K562 (cell line): ENCODE data around the gene TYRO3. TPM values are rescaled to one million over a fixed set of nuclear protein-coding genes. Genes with fewer than 3 reads are reported as not detected.
A peak's percentile ranks its signal among the peaks of the same experiment; 100 is the strongest.

Experiments used
- ATF1 ChIP-seq, 2 experiments: fragments of 450-650 bp in 1 of 2; IDR thresholded peaks; 2 replicates each; pipeline ENCODE4 v1.6.1; 2016; ENCODE audit warnings: missing compliant biosample characterization in 1 of 2, missing genetic modification characterization in 1 of 2
- CEBPB ChIP-seq: fragments of 450-650 bp; IDR thresholded peaks from 2 replicates; pipeline ENCODE4 v1.6.1; 2016; ENCODE audit warnings: missing genetic modification characterization, missing compliant biosample characterization
- EGR1 ChIP-seq: fragments of 450-650 bp; conservative IDR thresholded peaks from 2 replicates; pipeline ENCODE4 v1.6.1; 2017; ENCODE audit warnings: mild to moderate bottlenecking
- ELF1 ChIP-seq: fragments of 200-800 bp; sonication (Bioruptor generic); IDR thresholded peaks from 2 replicates; pipeline ENCODE4 v1.6.1; 2016; ENCODE audit warnings: missing genetic modification characterization, missing compliant biosample characterization
- FOXK2 ChIP-seq, 2 experiments: fragments of 450-650 bp; IDR thresholded peaks in 1 of 2; conservative IDR thresholded peaks in 1 of 2; 2 replicates each; pipeline ENCODE4 v1.6.1; 2016; ENCODE audit warnings: low read depth in 2 of 2, mild to moderate bottlenecking in 1 of 2
- HCFC1 ChIP-seq: IDR thresholded peaks from 2 replicates; pipeline ENCODE4 v1.6.1; 2012; ENCODE audit warnings: low read depth, low read length, improper control_type of control experiment
- HOXB6 ChIP-seq: fragments of 250-450 bp; sonication (Bioruptor Pico); IDR thresholded peaks from 2 replicates; pipeline ENCODE4 v1.5.1; 2022; ENCODE audit warnings: mild to moderate bottlenecking, borderline replicate concordance
- MYBL2 ChIP-seq, 2 experiments: fragments of 450-650 bp in 1 of 2; sonication (generic) in 1 of 2; formaldehyde crosslinking in 1 of 2; IDR thresholded peaks; 2 replicates each; pipeline versions ENCODE4 v1.6.1 to v1.8.1; 2017 to 2022; ENCODE audit warnings: borderline replicate concordance in 1 of 2, inconsistent platforms in 1 of 2, low read depth in 1 of 2, mild to moderate bottlenecking in 1 of 2, missing genetic modification reagents in 1 of 2, moderate library complexity in 1 of 2
- NCOA2 ChIP-seq, 2 experiments: fragments of 450-650 bp; IDR thresholded peaks; 2 replicates each; pipeline ENCODE4 v1.6.1; 2018; ENCODE audit warnings: mild to moderate bottlenecking in 2 of 2, moderate library complexity in 1 of 2; ENCODE audit not compliant: partially characterized antibody in 2 of 2
- NFYB ChIP-seq: IDR thresholded peaks from 2 replicates; pipeline ENCODE4 v1.6.1; 2011; ENCODE audit warnings: mild to moderate bottlenecking, moderate library complexity; ENCODE audit not compliant: insufficient read length; ENCODE audit errors: extremely low read depth
- PHB ChIP-seq: fragments of 250-450 bp; sonication (Bioruptor Pico); IDR thresholded peaks from 2 replicates; pipeline ENCODE4 v1.5.0; 2021
- PYGO2 ChIP-seq: fragments of 450-650 bp; IDR thresholded peaks from 2 replicates; pipeline ENCODE4 v1.6.1; 2016; ENCODE audit warnings: mild to moderate bottlenecking, missing genetic modification characterization, moderate library complexity, missing compliant biosample characterization
- RAD51 ChIP-seq: fragments of 450-650 bp; IDR thresholded peaks from 2 replicates; pipeline ENCODE4 v1.7.1; 2016; ENCODE audit warnings: low read depth, mild to moderate bottlenecking, borderline replicate concordance
- RCOR1 ChIP-seq, 2 experiments: IDR thresholded peaks; 2 replicates each; pipeline ENCODE4 v1.6.1; 2012; ENCODE audit warnings: low read depth in 2 of 2, low read length in 2 of 2, borderline replicate concordance in 1 of 2, improper control_type of control experiment in 1 of 2
- TAF7 ChIP-seq: fragments of 450-650 bp; IDR thresholded peaks from 2 replicates; pipeline ENCODE4 v1.6.1; 2016; ENCODE audit warnings: missing genetic modification characterization, missing compliant biosample characterization
- VEZF1 ChIP-seq: fragments of 200-800 bp; sonication (Bioruptor generic); IDR thresholded peaks from 2 replicates; pipeline ENCODE4 v1.6.1; 2017; ENCODE audit warnings: missing genetic modification characterization, missing compliant biosample characterization
- ZNF184 ChIP-seq: sonication (generic); formaldehyde crosslinking; IDR thresholded peaks from 2 replicates; pipeline ENCODE4 v1.5.0; 2020; ENCODE audit warnings: missing genetic modification reagents
- ZNF668 ChIP-seq: fragments of 250-450 bp; sonication (Bioruptor Pico); IDR thresholded peaks from 2 replicates; pipeline ENCODE4 v1.8.0; 2022; ENCODE audit warnings: mild to moderate bottlenecking, inconsistent platforms
- ZNF77 ChIP-seq: fragments of 250-450 bp; sonication (Bioruptor Pico); IDR thresholded peaks from 2 replicates; pipeline ENCODE4 v1.5.0; 2020
- polyA plus RNA-seq, 8 experiments: library from polyadenylated mRNA; depleted of rRNA in 4 of 8; stranded (reverse) in 5 of 8; unstranded in 3 of 8; fragments of >200 nt; fragmentation: Nextera tagmentation in 2 of 8; fragmentation: Illumina TruSeq in 1 of 8; extraction: Ambion mirVana in 2 of 8; extraction: Trizol in 1 of 8; gene quantifications; 2 replicates each; pipeline versions ENCODE4 v1.2.1 to v1.2.3, GENCODE V29; 2011 to 2014; ENCODE audit warnings: inconsistent platforms in 1 of 8, missing spikeins in 1 of 8
- total RNA-seq, 7 experiments: library from RNA; depleted of rRNA in 6 of 7; stranded (reverse); fragments of >200 nt in 6 of 7; fragmentation: Illumina TruSeq in 2 of 7; extraction: Trizol in 2 of 7; gene quantifications; 2 replicates each; pipeline versions ENCODE4 v1.2.1 to v1.2.3, GENCODE V29; 2011 to 2021; ENCODE audit warnings: low replicate concordance in 1 of 7
- TF ChIP-seq, protein P1 (sequence below): sonication (generic); formaldehyde crosslinking; IDR thresholded peaks from 2 replicates; pipeline ENCODE4 v1.8.0; 2022; ENCODE audit warnings: missing genetic modification reagents, mild to moderate bottlenecking, borderline replicate concordance
- TF ChIP-seq, protein P2 (sequence below): fragments of 450-650 bp; formaldehyde crosslinking; conservative IDR thresholded peaks from 2 replicates; pipeline ENCODE4 v1.4.0; 2022; ENCODE audit warnings: mild to moderate bottlenecking, missing genetic modification characterization

Gene TYRO3
- total and polyA plus RNA-seq, 9 of the 15 experiments (the other 6 are each of a cell fraction or from before 2014, with no cell fraction given) = 2.6 to 39.6 (median 18.6) TPM

DNA sequence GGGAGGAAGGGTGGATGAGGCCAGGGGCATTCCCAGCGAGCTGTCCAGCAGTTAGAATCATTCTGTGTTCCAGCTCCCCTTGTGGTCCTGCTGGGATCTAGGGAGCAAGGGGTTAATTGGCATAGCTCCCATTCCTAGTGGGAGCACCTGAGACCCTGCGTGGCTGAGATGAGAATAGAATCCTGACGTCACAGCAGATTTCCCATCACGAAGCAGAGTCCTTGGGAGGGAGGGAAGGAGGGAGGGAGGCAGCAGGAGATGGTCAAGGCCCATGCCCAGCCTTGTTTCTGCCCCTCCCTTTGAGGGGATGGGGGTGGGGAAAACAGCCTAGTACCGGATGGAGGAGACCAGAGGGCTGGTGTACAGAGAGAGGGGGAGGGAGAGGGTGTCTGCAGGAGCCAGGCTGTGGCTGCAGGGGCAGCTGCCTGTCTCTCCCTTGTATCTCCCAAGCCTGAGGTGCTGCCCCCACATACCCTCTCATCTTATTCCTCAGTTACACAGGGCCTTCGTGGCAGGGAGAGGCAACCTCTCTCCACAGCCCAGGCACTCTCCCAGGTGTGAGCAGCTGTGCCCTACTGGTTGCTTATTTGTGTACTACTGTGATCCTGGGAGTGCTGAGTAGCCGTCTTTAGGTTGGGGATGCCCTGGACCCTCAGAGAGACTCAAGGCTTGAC is 5.4 kb downstream of the TYRO3 start (continued):
- TF ChIP-seq NFYB = no peak
- no peak for TF ChIP-seq HCFC1
- 0 out of 4 replicates have a peak, but pooled peaks of 1 of the 2 experiments have one; percentile 25 for TF ChIP-seq FOXK2 (conservative IDR thresholded peaks at IDR 0.05 in 1 of 2, IDR thresholded peaks at IDR 0.05 in 1 of 2; ENCODE audit: low read depth in 2 of 2)
- no peak for TF ChIP-seq ZNF668 (CRISPR knock-in tag)
- peak in 1 of 2 experiments; percentile 28; a peak in 1 of 4 replicates for TF ChIP-seq RCOR1 (IDR thresholded peaks at IDR 0.05; ENCODE audit: borderline replicate concordance in 1 of 2, low read depth in 2 of 2, low read length in 2 of 2)
- TF ChIP-seq HOXB6 (CRISPR knock-in tag) = no peak
- TF ChIP-seq ZNF184 (CRISPR knock-in tag) = no peak
- TF ChIP-seq RAD51 = no peak
- no peak for TF ChIP-seq ZNF77 (CRISPR knock-in tag)
- no peak for TF ChIP-seq CEBPB
- TF ChIP-seq MYBL2 (IDR thresholded peaks at IDR 0.05; ENCODE audit: low read depth) = no peak
- no peak for TF ChIP-seq MYBL2 (CRISPR knock-in tag; IDR thresholded peaks at IDR 0.05; ENCODE audit: borderline replicate concordance)
- TF ChIP-seq EGR1 = peak; percentile 28; the same call in 1 of the 2 replicates
- TF ChIP-seq, protein P1, sequence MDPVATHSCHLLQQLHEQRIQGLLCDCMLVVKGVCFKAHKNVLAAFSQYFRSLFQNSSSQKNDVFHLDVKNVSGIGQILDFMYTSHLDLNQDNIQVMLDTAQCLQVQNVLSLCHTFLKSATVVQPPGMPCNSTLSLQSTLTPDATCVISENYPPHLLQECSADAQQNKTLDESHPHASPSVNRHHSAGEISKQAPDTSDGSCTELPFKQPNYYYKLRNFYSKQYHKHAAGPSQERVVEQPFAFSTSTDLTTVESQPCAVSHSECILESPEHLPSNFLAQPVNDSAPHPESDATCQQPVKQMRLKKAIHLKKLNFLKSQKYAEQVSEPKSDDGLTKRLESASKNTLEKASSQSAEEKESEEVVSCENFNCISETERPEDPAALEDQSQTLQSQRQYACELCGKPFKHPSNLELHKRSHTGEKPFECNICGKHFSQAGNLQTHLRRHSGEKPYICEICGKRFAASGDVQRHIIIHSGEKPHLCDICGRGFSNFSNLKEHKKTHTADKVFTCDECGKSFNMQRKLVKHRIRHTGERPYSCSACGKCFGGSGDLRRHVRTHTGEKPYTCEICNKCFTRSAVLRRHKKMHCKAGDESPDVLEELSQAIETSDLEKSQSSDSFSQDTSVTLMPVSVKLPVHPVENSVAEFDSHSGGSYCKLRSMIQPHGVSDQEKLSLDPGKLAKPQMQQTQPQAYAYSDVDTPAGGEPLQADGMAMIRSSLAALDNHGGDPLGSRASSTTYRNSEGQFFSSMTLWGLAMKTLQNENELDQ (CRISPR knock-in tag) = no peak
- TF ChIP-seq NCOA2 (IDR thresholded peaks at IDR 0.05; ENCODE audit: partially characterized antibody in 2 of 2) = no peak
- TF ChIP-seq TAF7 (tag) = no peak
- no peak for TF ChIP-seq ATF1 (CRISPR knock-in tag; IDR thresholded peaks at IDR 0.05)
- peak; percentile 62 for TF ChIP-seq ATF1 (tag; IDR thresholded peaks at IDR 0.05)
- no peak for TF ChIP-seq ELF1 (tag)
- TF ChIP-seq VEZF1 (CRISPR knock-in tag) = peak; percentile 83
- TF ChIP-seq PHB (CRISPR knock-in tag) = no peak
- TF ChIP-seq, protein P2, sequence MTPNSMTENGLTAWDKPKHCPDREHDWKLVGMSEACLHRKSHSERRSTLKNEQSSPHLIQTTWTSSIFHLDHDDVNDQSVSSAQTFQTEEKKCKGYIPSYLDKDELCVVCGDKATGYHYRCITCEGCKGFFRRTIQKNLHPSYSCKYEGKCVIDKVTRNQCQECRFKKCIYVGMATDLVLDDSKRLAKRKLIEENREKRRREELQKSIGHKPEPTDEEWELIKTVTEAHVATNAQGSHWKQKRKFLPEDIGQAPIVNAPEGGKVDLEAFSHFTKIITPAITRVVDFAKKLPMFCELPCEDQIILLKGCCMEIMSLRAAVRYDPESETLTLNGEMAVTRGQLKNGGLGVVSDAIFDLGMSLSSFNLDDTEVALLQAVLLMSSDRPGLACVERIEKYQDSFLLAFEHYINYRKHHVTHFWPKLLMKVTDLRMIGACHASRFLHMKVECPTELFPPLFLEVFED (CRISPR knock-in tag) = 0 out of 2 replicates have a peak, but pooled peaks have one; percentile 12
- TF ChIP-seq PYGO2 (tag) = no peak
